IMR-90 (cell line): ENCODE measurements around the gene PAQR7. TPM values are rescaled to one million over a fixed set of nuclear protein-coding genes. Genes with fewer than 3 reads are reported as not detected.

ENCODE experiments used
- ATAC-seq: fragments of 200-7000 bp; cut with Tn5 transposase; 2 replicates; pipeline ENCODE4 v1.9.1; 2020; ENCODE audit warnings: low read depth, mild to moderate bottlenecking, moderate library complexity
- BruUV-seq: library from RNA; stranded (reverse); fragments of 400-500 nt; replicated peaks from 2 replicates; lab custom pipeline; 2021; lab: Mats Ljungman, UMichigan
- CTCF ChIA-PET: fragments of 300-600 bp; formaldehyde crosslinking; extraction: SDS; loops from one replicate; lab custom pipeline; 2021; ENCODE audit warnings: antibody characterized with exemption; lab: Yijun Ruan, JAX
- POLR2A ChIA-PET: fragments of 300-600 bp; sonication (Branson Sonifier 250); formaldehyde crosslinking; loops from one replicate; lab custom pipeline; 2022; ENCODE audit warnings: antibody characterized with exemption; ENCODE audit not compliant: unreplicated experiment; lab: Charles Lee
- DNase-seq: peaks from one replicate; pipeline ENCODE4 v3.0.0; 2013
- H2AFZ ChIP-seq: replicated peaks from 2 replicates; pipeline ENCODE3; 2013; ENCODE audit warnings: low read length, mild to moderate bottlenecking; ENCODE audit not compliant: poor library complexity
- H2AK5ac ChIP-seq: 2 replicates; pipeline ENCODE4 v1.6.1; 2013; ENCODE audit warnings: low read depth, low read length, inconsistent platforms
- H2AK9ac ChIP-seq: replicated peaks from 2 replicates; pipeline ENCODE3; 2013; ENCODE audit warnings: mild to moderate bottlenecking, low read depth, low read length, moderate library complexity; ENCODE audit not compliant: poor library complexity
- H2BK120ac ChIP-seq: 2 replicates; pipeline ENCODE4 v1.6.1; 2013; ENCODE audit warnings: low read depth, low read length, inconsistent platforms
- H2BK15ac ChIP-seq: 3 replicates; pipeline ENCODE4 v1.6.1; 2013; ENCODE audit warnings: low read depth, low read length, inconsistent platforms
- H2BK20ac ChIP-seq: 2 replicates; pipeline ENCODE4 v1.6.1; 2013; ENCODE audit warnings: low read depth, mild to moderate bottlenecking, inconsistent platforms, low read length, moderate library complexity
- H2BK5ac ChIP-seq: 2 replicates; pipeline ENCODE4 v1.6.1; 2013; ENCODE audit warnings: mild to moderate bottlenecking, low read depth, low read length, inconsistent platforms; ENCODE audit not compliant: poor library complexity, severe bottlenecking
- H3K14ac ChIP-seq: replicated peaks from 2 replicates; pipeline ENCODE4 v1.6.1; 2013; ENCODE audit warnings: low read depth, low read length, inconsistent platforms
- H3K18ac ChIP-seq: 2 replicates; pipeline ENCODE4 v1.6.1; 2013; ENCODE audit warnings: low read depth, low read length, control low read depth
- H3K23ac ChIP-seq: 2 replicates; pipeline ENCODE4 v1.6.1; 2013; ENCODE audit warnings: low read depth, low read length, inconsistent platforms
- H3K27ac ChIP-seq: 2 replicates; pipeline ENCODE4 v1.5.1; 2013; ENCODE audit warnings: mild to moderate bottlenecking, control low read depth, low read length; ENCODE audit not compliant: insufficient read depth
- H3K27me3 ChIP-seq: 2 replicates; pipeline ENCODE4 v1.6.1; 2013; ENCODE audit warnings: low read length; ENCODE audit not compliant: control insufficient read depth, insufficient read depth
- H3K36me3 ChIP-seq: 2 replicates; pipeline ENCODE4 v1.6.1; 2013; ENCODE audit warnings: low read length, mixed read lengths; ENCODE audit not compliant: control insufficient read depth, insufficient read depth
- H3K4ac ChIP-seq: 2 replicates; pipeline ENCODE4 v1.6.1; 2013; ENCODE audit warnings: low read depth, low read length, inconsistent platforms
- H3K4me1 ChIP-seq: 2 replicates; pipeline ENCODE4 v1.6.1; 2013; ENCODE audit warnings: low read length, mixed read lengths; ENCODE audit not compliant: control insufficient read depth, insufficient read depth
- H3K4me2 ChIP-seq: 2 replicates; pipeline ENCODE4 v1.6.1; 2013; ENCODE audit warnings: low read depth, mild to moderate bottlenecking, control low read depth, low read length, moderate library complexity
- H3K4me3 ChIP-seq: 2 replicates; pipeline ENCODE4 v1.5.1; 2013; ENCODE audit warnings: low read depth, mild to moderate bottlenecking, control low read depth, low read length, moderate library complexity; ENCODE audit not compliant: insufficient read depth
- H3K56ac ChIP-seq: 2 replicates; pipeline ENCODE4 v1.6.1; 2013; ENCODE audit warnings: low read length, inconsistent platforms; ENCODE audit not compliant: insufficient read depth; ENCODE audit errors: extremely low read depth
- H3K79me1 ChIP-seq, 2 experiments: 2 replicates each; pipeline ENCODE4 v1.6.1; 2013; ENCODE audit warnings: low read length in 2 of 2, inconsistent platforms in 1 of 2, low read depth in 1 of 2
- H3K9ac ChIP-seq: 2 replicates; pipeline ENCODE4 v1.6.1; 2013; ENCODE audit warnings: low read depth, low read length, control low read depth
- H3K9me1 ChIP-seq: 2 replicates; pipeline ENCODE4 v1.6.1; 2013; ENCODE audit warnings: low read length, inconsistent platforms; ENCODE audit not compliant: insufficient read depth
- H3K9me3 ChIP-seq: 2 replicates; pipeline ENCODE4 v1.6.1; 2013; ENCODE audit warnings: low read length; ENCODE audit not compliant: control insufficient read depth, insufficient read depth
- H4K20me1 ChIP-seq: 2 replicates; pipeline ENCODE4 v1.6.1; 2013; ENCODE audit warnings: low read length, inconsistent platforms; ENCODE audit not compliant: insufficient read depth
- H4K5ac ChIP-seq: 2 replicates; pipeline ENCODE4 v1.6.1; 2013; ENCODE audit warnings: mild to moderate bottlenecking, low read depth, low read length, control low read depth
- H4K8ac ChIP-seq, 2 experiments: 2 replicates each; pipeline ENCODE4 v1.6.1; 2013; ENCODE audit warnings: low read depth in 2 of 2, low read length in 2 of 2, control low read depth in 1 of 2, inconsistent platforms in 1 of 2
- H4K91ac ChIP-seq: 2 replicates; pipeline ENCODE4 v1.6.1; 2013; ENCODE audit warnings: low read depth, low read length, inconsistent platforms; ENCODE audit not compliant: insufficient read depth
- CHD1 ChIP-seq: IDR thresholded peaks from 2 replicates; pipeline ENCODE4 v1.6.1; 2012; ENCODE audit warnings: low read depth, low read length, improper control_type of control experiment
- FOS ChIP-seq: fragments of 150-350 bp; IDR thresholded peaks from 2 replicates; pipeline ENCODE4 v1.6.1; 2016; ENCODE audit warnings: low read depth, low read length
- MAFK ChIP-seq: IDR thresholded peaks from 2 replicates; pipeline ENCODE4 v1.6.1; 2012; ENCODE audit warnings: low read depth, low read length, improper control_type of control experiment
- MXI1 ChIP-seq: IDR thresholded peaks from 2 replicates; pipeline ENCODE4 v1.6.1; 2012; ENCODE audit warnings: low read depth, mild to moderate bottlenecking, low read length, moderate library complexity, borderline replicate concordance
- NFE2L2 ChIP-seq: fragments of 150-350 bp; IDR thresholded peaks from 2 replicates; pipeline ENCODE4 v1.6.1; 2016; ENCODE audit warnings: low read depth, mild to moderate bottlenecking, low read length
- POLR2A ChIP-seq: IDR thresholded peaks from 2 replicates; pipeline ENCODE4 v1.6.1; 2012; ENCODE audit warnings: mild to moderate bottlenecking, low read depth, low read length
- RAD21 ChIP-seq: IDR thresholded peaks from 2 replicates; pipeline ENCODE4 v1.6.1; 2012; ENCODE audit warnings: low read length, improper control_type of control experiment
- RCOR1 ChIP-seq: IDR thresholded peaks from 2 replicates; pipeline ENCODE4 v1.6.1; 2012; ENCODE audit warnings: mild to moderate bottlenecking, low read length, improper control_type of control experiment; ENCODE audit not compliant: insufficient replicate concordance
- RFX5 ChIP-seq: IDR thresholded peaks from 2 replicates; pipeline ENCODE4 v1.8.0; 2012; ENCODE audit warnings: low read depth, mild to moderate bottlenecking, low read length, moderate library complexity
- WGBS, 2 experiments: methylation state at CpG; one replicate each; pipeline versions ENCODE4 v1.1.5 to v1.1.7; 2013; ENCODE audit warnings: missing lambda C conversion rate in 2 of 2; ENCODE audit not compliant: insufficient read length in 1 of 2; ENCODE audit errors: extremely low coverage in 2 of 2; 5-methylcytosine and 5-hydroxymethylcytosine counted together
- dilution Hi-C: fragments of 300-500 bp; cut with HindIII; formaldehyde crosslinking; loops from one replicate; pipeline ENCODE4 v1.14.3; 2018; ENCODE audit warnings: low sequenced_read_pairs; ENCODE audit not compliant: unreplicated experiment
- in situ Hi-C: fragments of 300-500 bp; cut with MboI; formaldehyde crosslinking; loops from 3 replicates; pipeline ENCODE4 v1.14.3; 2019; ENCODE audit warnings: low sequenced_read_pairs, inconsistent platforms, mixed read lengths
- intact Hi-C: fragments of 100-400 bp; cut with micrococcal nuclease; formaldehyde crosslinking; loops from 2 replicates; pipeline ENCODE4 v1.10.0; 2022
- polyA plus RNA-seq, 3 experiments: library from polyadenylated mRNA; depleted of rRNA; stranded (reverse); fragments of >200 nt; gene quantifications; 2 replicates each; pipeline ENCODE4 v1.2.3, GENCODE V29; 2012; ENCODE audit warnings: low replicate concordance in 1 of 3
- total RNA-seq: library from RNA; depleted of rRNA; stranded (reverse); fragments of >200 nt; gene quantifications from 2 replicates; pipeline ENCODE4 v1.2.3, GENCODE V29; 2012
- TF ChIP-seq, protein P1 (sequence below): fragments of 150-350 bp; IDR thresholded peaks from 2 replicates; pipeline ENCODE4 v1.6.1; 2016; ENCODE audit warnings: low read depth, mild to moderate bottlenecking, low read length, moderate library complexity, borderline replicate concordance
- TF ChIP-seq, protein P2 (sequence below): fragments of 150-350 bp; IDR thresholded peaks from 2 replicates; pipeline ENCODE4 v1.6.1; 2017; ENCODE audit warnings: mild to moderate bottlenecking, antibody characterized with exemption, low read length, low read depth

The PAQR7 gene
- total and polyA plus RNA-seq, 2 of the 4 experiments (the other 2 are of a cell fraction), result 9.0 to 12.9 TPM

DNA sequence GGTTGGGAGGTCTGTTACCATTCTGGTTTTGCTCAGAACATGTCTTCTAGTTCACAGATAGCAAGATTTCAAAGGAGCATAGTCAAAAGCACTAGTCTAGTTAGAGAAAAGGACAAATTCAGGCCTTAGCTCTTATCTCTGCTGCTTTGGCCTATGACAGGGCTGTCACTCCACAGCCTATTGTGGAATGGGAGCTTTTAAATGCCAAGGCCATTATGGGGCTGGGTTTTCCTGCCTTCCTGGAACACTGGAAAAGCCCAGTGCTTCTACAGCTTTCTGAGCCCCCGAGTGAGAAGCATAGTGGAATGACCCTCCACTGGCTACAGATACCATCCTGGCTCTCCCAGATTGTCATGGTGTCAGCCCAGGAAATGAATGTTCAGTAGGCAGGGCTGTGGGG is 46.5 kb downstream of the PAQR7 start:
- no peak overlapping the region for H3K4me2 ChIP-seq
- H3K18ac ChIP-seq, result no peak overlapping the region
- no peak overlapping the region for H2AK5ac ChIP-seq
- H4K20me1 ChIP-seq, result peaks cover 8% of the 10 kb centered on the region; the same call in 1 of the 2 replicates
- no peak overlapping the region for H3K27ac ChIP-seq
- dilution Hi-C loops (no loop called here), intact Hi-C loops (no loop called here), in situ Hi-C loops (loop anchor here (10.0 kb wide), 1 partner anchor 166 kb away; the partner anchor contains the start of gene PAFAH2)
- H3K9ac ChIP-seq, result no peak overlapping the region
- no CpG with 5 or more reads among the region's 1 CpG for WGBS, 2 experiments
- no TSS peak for BruUV-seq
- no peak overlapping the region for H3K4ac ChIP-seq
- H2BK15ac ChIP-seq, result no peak overlapping the region
- H4K91ac ChIP-seq, result no peak overlapping the region
- H2BK20ac ChIP-seq, result no peak overlapping the region
- no peak overlapping the region for H3K56ac ChIP-seq
- no peaks in the 10 kb centered on the region; the same call in 1 of the 2 replicates for H3K9me1 ChIP-seq
- H3K27me3 ChIP-seq, result no peaks in the 10 kb centered on the region
- ATAC-seq (no peak), DNase-seq (no peak)
- no peak overlapping the region for H3K23ac ChIP-seq
- no peaks in the 10 kb centered on the region for H3K9me3 ChIP-seq
- no peak overlapping the region for H2AFZ ChIP-seq
- peaks cover 60% of the 10 kb centered on the region for H3K36me3 ChIP-seq
- no peak overlapping the region for H3K14ac ChIP-seq
- H3K79me1 ChIP-seq, result peaks cover 23 to 32% of the 10 kb centered on the region in 2 experiments
- ChIA-PET CTCF (no interaction called here), POLR2A (no interaction called here)
- no peak overlapping the region for H4K8ac ChIP-seq
- H3K4me3 ChIP-seq, result no peak overlapping the region
- H2BK5ac ChIP-seq, result no peak overlapping the region
- no peaks in the 10 kb centered on the region for H3K4me1 ChIP-seq
- no peak overlapping the region for H2AK9ac ChIP-seq
- H4K5ac ChIP-seq, result no peak overlapping the region
- no peak overlapping the region for H2BK120ac ChIP-seq
- TF ChIP-seq POLR2A (no peak), MAFK (no peak), RFX5 (no peak), NFE2L2 (no peak), RAD21 (no peak), RCOR1 (no peak), FOS (no peak), MXI1 (no peak), CHD1 (no peak)
- TF ChIP-seq, protein P1, sequence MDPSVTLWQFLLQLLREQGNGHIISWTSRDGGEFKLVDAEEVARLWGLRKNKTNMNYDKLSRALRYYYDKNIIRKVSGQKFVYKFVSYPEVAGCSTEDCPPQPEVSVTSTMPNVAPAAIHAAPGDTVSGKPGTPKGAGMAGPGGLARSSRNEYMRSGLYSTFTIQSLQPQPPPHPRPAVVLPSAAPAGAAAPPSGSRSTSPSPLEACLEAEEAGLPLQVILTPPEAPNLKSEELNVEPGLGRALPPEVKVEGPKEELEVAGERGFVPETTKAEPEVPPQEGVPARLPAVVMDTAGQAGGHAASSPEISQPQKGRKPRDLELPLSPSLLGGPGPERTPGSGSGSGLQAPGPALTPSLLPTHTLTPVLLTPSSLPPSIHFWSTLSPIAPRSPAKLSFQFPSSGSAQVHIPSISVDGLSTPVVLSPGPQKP, result no peak
- TF ChIP-seq, protein P2, sequence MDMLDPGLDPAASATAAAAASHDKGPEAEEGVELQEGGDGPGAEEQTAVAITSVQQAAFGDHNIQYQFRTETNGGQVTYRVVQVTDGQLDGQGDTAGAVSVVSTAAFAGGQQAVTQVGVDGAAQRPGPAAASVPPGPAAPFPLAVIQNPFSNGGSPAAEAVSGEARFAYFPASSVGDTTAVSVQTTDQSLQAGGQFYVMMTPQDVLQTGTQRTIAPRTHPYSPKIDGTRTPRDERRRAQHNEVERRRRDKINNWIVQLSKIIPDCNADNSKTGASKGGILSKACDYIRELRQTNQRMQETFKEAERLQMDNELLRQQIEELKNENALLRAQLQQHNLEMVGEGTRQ, result no peak
